ENCODE results near the gene TBC1D32.

DNA sequence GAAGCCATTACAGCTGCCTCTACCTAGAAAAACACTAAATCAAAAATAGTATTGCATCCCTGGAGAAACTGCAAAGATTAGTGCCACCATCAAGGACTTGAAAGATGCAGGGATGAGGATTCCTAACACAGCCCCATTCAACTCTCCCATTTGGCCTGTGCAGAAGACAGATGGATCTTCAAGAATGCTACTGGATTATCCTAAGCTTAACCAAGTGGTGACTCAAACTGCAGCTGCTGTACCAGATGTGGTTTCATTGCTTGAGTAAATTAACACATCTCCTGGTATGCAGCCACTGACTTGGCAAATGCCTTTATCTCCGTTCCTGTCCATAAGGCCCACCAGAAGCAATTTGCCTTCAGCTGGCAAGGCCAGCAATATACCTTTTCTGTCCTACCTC is 117.4 kb downstream of the TBC1D32 start:
- TF ChIP-seq, protein P1, sequence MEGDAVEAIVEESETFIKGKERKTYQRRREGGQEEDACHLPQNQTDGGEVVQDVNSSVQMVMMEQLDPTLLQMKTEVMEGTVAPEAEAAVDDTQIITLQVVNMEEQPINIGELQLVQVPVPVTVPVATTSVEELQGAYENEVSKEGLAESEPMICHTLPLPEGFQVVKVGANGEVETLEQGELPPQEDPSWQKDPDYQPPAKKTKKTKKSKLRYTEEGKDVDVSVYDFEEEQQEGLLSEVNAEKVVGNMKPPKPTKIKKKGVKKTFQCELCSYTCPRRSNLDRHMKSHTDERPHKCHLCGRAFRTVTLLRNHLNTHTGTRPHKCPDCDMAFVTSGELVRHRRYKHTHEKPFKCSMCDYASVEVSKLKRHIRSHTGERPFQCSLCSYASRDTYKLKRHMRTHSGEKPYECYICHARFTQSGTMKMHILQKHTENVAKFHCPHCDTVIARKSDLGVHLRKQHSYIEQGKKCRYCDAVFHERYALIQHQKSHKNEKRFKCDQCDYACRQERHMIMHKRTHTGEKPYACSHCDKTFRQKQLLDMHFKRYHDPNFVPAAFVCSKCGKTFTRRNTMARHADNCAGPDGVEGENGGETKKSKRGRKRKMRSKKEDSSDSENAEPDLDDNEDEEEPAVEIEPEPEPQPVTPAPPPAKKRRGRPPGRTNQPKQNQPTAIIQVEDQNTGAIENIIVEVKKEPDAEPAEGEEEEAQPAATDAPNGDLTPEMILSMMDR (conservative IDR thresholded peaks at IDR 0.05 in 1 of 2, IDR thresholded peaks at IDR 0.05 in 1 of 2; ENCODE audit: low read depth in 1 of 2, low read length in 2 of 2), result no peak
- TF ChIP-seq EZH2 (IDR thresholded peaks at IDR 0.05; ENCODE audit: low read length, missing control alignments), result no peak
